ENCODE data around the gene SH3BGRL3.

Gene SH3BGRL3

GRCh38 chr1:26277261-26277661 lies 2.6 kb upstream of the SH3BGRL3 start:
- no peak for FAIRE-seq
- no peak for DNase-seq (ENCODE audit: insufficient read length, low spot score)

- DNase-seq (ENCODE audit: insufficient read length, low spot score) = no peak
- FAIRE-seq = no peak
Measured at GRCh38 chr1:26277719-26278118, 2.2 kb upstream of the SH3BGRL3 start.

- no peak for FAIRE-seq
- no peak for DNase-seq (ENCODE audit: insufficient read length, low spot score)
Measured at GRCh38 chr1:26278303-26278702, 1.6 kb upstream of the SH3BGRL3 start.

- DNase-seq (ENCODE audit: insufficient read length, low spot score) (no peak), FAIRE-seq (no peak)
Measured at GRCh38 chr1:26278724-26279455, 996 bp upstream of the SH3BGRL3 start.

GRCh38 chr1:26280333-26281042 lies 602 bp downstream of the SH3BGRL3 start:
- peak; percentile 59 for DNase-seq (ENCODE audit: insufficient read length, low spot score)

GRCh38 chr1:26281091-26281958 lies 1.4 kb downstream of the SH3BGRL3 start:
- no peak for DNase-seq (ENCODE audit: insufficient read length, low spot score)

More at GRCh38 chr1:26280333-26281042, 602 bp downstream of the SH3BGRL3 start:
- FAIRE-seq = peak; percentile 42

GRCh38 chr1:26281971-26282370 lies 2.1 kb downstream of the SH3BGRL3 start:
- DNase-seq (ENCODE audit: insufficient read length, low spot score) = no peak
- FAIRE-seq = no peak

More at GRCh38 chr1:26281091-26281958, 1.4 kb downstream of the SH3BGRL3 start:
- FAIRE-seq = no peak

- FAIRE-seq (no peak), DNase-seq (ENCODE audit: insufficient read length, low spot score) (no peak)
Measured at GRCh38 chr1:26282401-26282918, 2.6 kb downstream of the SH3BGRL3 start.

GRCh38 chr1:26283279-26283853 lies 3.5 kb downstream of the SH3BGRL3 start:
- no peak for FAIRE-seq
- no peak for DNase-seq (ENCODE audit: insufficient read length, low spot score)

- DNase-seq (ENCODE audit: insufficient read length, low spot score) (no peak), FAIRE-seq (no peak)
Measured at GRCh38 chr1:26283871-26284596, 4.1 kb downstream of the SH3BGRL3 start.

GRCh38 chr1:26284597-26285347 lies 4.9 kb downstream of the SH3BGRL3 start:
- FAIRE-seq = peak; percentile 54
- DNase-seq (ENCODE audit: insufficient read length, low spot score) = peak; percentile 84

GRCh38 chr1:26285366-26286063 lies 5.6 kb downstream of the SH3BGRL3 start:
- no peak for DNase-seq (ENCODE audit: insufficient read length, low spot score)
- no peak for FAIRE-seq

- no peak for FAIRE-seq
Measured at GRCh38 chr1:26286064-26286416, 6.2 kb downstream of the SH3BGRL3 start.

GRCh38 chr1:26287033-26287711 lies 7.3 kb downstream of the SH3BGRL3 start:
- FAIRE-seq = no peak
- DNase-seq (ENCODE audit: insufficient read length, low spot score) = no peak

More at GRCh38 chr1:26286064-26286416, 6.2 kb downstream of the SH3BGRL3 start:
- no peak for DNase-seq (ENCODE audit: insufficient read length, low spot score)

GRCh38 chr1:26287811-26288210 lies 7.9 kb downstream of the SH3BGRL3 start:
- no peak for DNase-seq (ENCODE audit: insufficient read length, low spot score)
- FAIRE-seq = no peak

- FAIRE-seq (no peak), DNase-seq (ENCODE audit: insufficient read length, low spot score) (no peak)
Measured at GRCh38 chr1:26288311-26288941, 8.5 kb downstream of the SH3BGRL3 start.

Data from HTR-8/SVneo (cell line).